ENCODE data around the gene STX3. TPM values are rescaled to one million over a fixed set of nuclear protein-coding genes. Genes with fewer than 3 reads are reported as not detected.

STX3 gene
- total and polyA plus RNA-seq, 2 of the 8 experiments (the other 6 are each of a cell fraction or from before 2014, with no cell fraction given): 50.5 to 56.1 TPM

DNA sequence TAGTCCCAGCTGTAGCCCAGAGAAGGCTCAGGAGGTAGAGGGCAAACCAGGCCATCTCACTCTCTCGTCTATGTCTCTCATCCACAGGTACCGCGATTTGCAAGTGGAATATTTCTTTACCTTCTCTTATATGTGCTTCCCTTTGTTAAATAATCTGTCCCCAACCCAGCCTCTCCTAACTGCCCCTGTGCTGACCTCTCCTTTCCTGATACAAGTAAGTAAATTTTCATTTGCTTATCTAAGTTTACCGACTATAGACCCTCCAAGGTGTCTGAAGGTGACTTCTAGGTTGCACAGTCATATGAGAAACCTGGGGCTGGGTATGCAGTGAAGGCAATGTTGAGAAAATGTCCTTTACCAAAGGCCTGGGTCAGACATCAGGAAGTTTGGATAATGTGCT lies 90.2 kb downstream of the STX3 start, which contains the start of gene CBLIF (continued):
- TF ChIP-seq, protein P1, sequence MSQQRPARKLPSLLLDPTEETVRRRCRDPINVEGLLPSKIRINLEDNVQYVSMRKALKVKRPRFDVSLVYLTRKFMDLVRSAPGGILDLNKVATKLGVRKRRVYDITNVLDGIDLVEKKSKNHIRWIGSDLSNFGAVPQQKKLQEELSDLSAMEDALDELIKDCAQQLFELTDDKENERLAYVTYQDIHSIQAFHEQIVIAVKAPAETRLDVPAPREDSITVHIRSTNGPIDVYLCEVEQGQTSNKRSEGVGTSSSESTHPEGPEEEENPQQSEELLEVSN (IDR thresholded peaks at IDR 0.05): no peak
- no peak for TF ChIP-seq KDM4A (IDR thresholded peaks at IDR 0.05; ENCODE audit: low read depth, low read length, severe bottlenecking)

All from H1 (cell line).